ENCODE results near the gene JPH4.

GRCh38 chr14:23555533-23555881, 23.1 kb downstream of the JPH4 start:
- TF ChIP-seq, protein P1, sequence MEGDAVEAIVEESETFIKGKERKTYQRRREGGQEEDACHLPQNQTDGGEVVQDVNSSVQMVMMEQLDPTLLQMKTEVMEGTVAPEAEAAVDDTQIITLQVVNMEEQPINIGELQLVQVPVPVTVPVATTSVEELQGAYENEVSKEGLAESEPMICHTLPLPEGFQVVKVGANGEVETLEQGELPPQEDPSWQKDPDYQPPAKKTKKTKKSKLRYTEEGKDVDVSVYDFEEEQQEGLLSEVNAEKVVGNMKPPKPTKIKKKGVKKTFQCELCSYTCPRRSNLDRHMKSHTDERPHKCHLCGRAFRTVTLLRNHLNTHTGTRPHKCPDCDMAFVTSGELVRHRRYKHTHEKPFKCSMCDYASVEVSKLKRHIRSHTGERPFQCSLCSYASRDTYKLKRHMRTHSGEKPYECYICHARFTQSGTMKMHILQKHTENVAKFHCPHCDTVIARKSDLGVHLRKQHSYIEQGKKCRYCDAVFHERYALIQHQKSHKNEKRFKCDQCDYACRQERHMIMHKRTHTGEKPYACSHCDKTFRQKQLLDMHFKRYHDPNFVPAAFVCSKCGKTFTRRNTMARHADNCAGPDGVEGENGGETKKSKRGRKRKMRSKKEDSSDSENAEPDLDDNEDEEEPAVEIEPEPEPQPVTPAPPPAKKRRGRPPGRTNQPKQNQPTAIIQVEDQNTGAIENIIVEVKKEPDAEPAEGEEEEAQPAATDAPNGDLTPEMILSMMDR (IDR thresholded peaks at IDR 0.05) = no peak
- no peak for TF ChIP-seq MEF2A (IDR thresholded peaks at IDR 0.05; ENCODE audit: borderline replicate concordance, low read depth)
- no peak for TF ChIP-seq RFX5 (IDR thresholded peaks at IDR 0.05; ENCODE audit: low read length)
- no peak for TF ChIP-seq POLR2AphosphoS5 (IDR thresholded peaks at IDR 0.05; ENCODE audit: low read depth, low read length)
- TF ChIP-seq RCOR1 (IDR thresholded peaks at IDR 0.05; ENCODE audit: low read length) = no peak
- no peak for TF ChIP-seq REST (IDR thresholded peaks at IDR 0.05; ENCODE audit: low read depth, low read length)
- no peak for TF ChIP-seq EZH2phosphoT487 (IDR thresholded peaks at IDR 0.05; ENCODE audit: borderline replicate concordance, low read depth)
- TF ChIP-seq MXI1 (IDR thresholded peaks at IDR 0.05; ENCODE audit: low read depth, low read length) = no peak
- no peak for TF ChIP-seq TAF1 (IDR thresholded peaks at IDR 0.05; ENCODE audit: borderline replicate concordance, low read depth, low read length)
- TF ChIP-seq GABPA (IDR thresholded peaks at IDR 0.05; ENCODE audit: low read depth) = no peak
- TF ChIP-seq EP300 (IDR thresholded peaks at IDR 0.05; ENCODE audit: borderline replicate concordance in 1 of 2, low read depth in 1 of 2, low read length in 1 of 2) = no peak
- TF ChIP-seq, protein P2, sequence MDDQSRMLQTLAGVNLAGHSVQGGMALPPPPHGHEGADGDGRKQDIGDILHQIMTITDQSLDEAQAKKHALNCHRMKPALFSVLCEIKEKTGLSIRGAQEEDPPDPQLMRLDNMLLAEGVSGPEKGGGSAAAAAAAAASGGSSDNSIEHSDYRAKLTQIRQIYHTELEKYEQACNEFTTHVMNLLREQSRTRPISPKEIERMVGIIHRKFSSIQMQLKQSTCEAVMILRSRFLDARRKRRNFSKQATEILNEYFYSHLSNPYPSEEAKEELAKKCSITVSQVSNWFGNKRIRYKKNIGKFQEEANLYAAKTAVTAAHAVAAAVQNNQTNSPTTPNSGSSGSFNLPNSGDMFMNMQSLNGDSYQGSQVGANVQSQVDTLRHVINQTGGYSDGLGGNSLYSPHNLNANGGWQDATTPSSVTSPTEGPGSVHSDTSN (IDR thresholded peaks at IDR 0.05) = no peak
- no peak for TF ChIP-seq RAD21 (IDR thresholded peaks at IDR 0.05; ENCODE audit: low read length)
- TF ChIP-seq YY1 (IDR thresholded peaks at IDR 0.05; ENCODE audit: low read depth) = no peak
